Loucy (cell line): Measurements from ENCODE around the gene SLC25A10.

ENCODE experiments used
- H2AFZ ChIP-seq: fragments of 200-600 bp; sonication (generic); 2 replicates; pipeline ENCODE4 v1.6.0; 2016; ENCODE audit warnings: antibody characterized with exemption, mild to moderate bottlenecking, low read length, moderate library complexity
- H3F3A ChIP-seq: fragments of 200-600 bp; 2 replicates; pipeline ENCODE4 v1.6.0; 2016; ENCODE audit warnings: antibody characterized with exemption, low read depth, mild to moderate bottlenecking
- H3K27me3 ChIP-seq: fragments of 200-600 bp; sonication (generic); 2 replicates; pipeline ENCODE4 v1.6.1; 2014; ENCODE audit warnings: low read length, mild to moderate bottlenecking; ENCODE audit not compliant: insufficient read depth, poor library complexity, severe bottlenecking
- H3K36me3 ChIP-seq: fragments of 200-600 bp; sonication (generic); 2 replicates; pipeline ENCODE4 v1.6.1; 2016; ENCODE audit warnings: low read length; ENCODE audit not compliant: insufficient read depth
- H3K4me1 ChIP-seq: fragments of 200-600 bp; sonication (generic); 2 replicates; pipeline ENCODE4 v1.5.1; 2014; ENCODE audit warnings: low read length, mild to moderate bottlenecking; ENCODE audit not compliant: insufficient read depth, poor library complexity, severe bottlenecking
- H3K4me2 ChIP-seq: fragments of 200-600 bp; sonication (generic); 2 replicates; pipeline ENCODE4 v1.6.0; 2014; ENCODE audit warnings: antibody characterized with exemption, low read length, low read depth, mild to moderate bottlenecking; ENCODE audit not compliant: poor library complexity, severe bottlenecking
- H3K4me3 ChIP-seq: fragments of 200-600 bp; sonication (generic); 2 replicates; pipeline ENCODE4 v1.5.1; 2014; ENCODE audit warnings: low read length, mild to moderate bottlenecking, mixed read lengths; ENCODE audit not compliant: poor library complexity, severe bottlenecking
- H3K79me2 ChIP-seq: fragments of 200-600 bp; sonication (generic); 2 replicates; pipeline ENCODE4 v1.6.1; 2014; ENCODE audit warnings: low read length; ENCODE audit not compliant: insufficient read depth
- H3K9ac ChIP-seq: fragments of 200-600 bp; sonication (generic); 2 replicates; pipeline ENCODE4 v1.6.0; 2014; ENCODE audit warnings: mild to moderate bottlenecking, low read depth, low read length, moderate library complexity; ENCODE audit not compliant: poor library complexity, severe bottlenecking
- H3K9me2 ChIP-seq: fragments of 200-600 bp; sonication (generic); replicated peaks from 2 replicates; pipeline ENCODE4 v1.6.1; 2016; ENCODE audit warnings: low read depth, low read length, mixed read lengths
- H3K9me3 ChIP-seq: fragments of 200-600 bp; sonication (generic); 2 replicates; pipeline ENCODE4 v1.6.1; 2014; ENCODE audit warnings: mild to moderate bottlenecking, antibody characterized with exemption, low read length, low read depth; ENCODE audit not compliant: insufficient read depth
- H4K20me1 ChIP-seq: fragments of 200-600 bp; sonication (generic); 2 replicates; pipeline ENCODE4 v1.6.0; 2014; ENCODE audit warnings: antibody characterized with exemption, low read length, mild to moderate bottlenecking; ENCODE audit not compliant: insufficient read depth, poor library complexity, severe bottlenecking
- EZH2phosphoT487 ChIP-seq: fragments of 200-600 bp; IDR thresholded peaks from 2 replicates; pipeline ENCODE4 v1.6.1; 2018; ENCODE audit warnings: antibody characterized with exemption, mild to moderate bottlenecking, moderate library complexity, borderline replicate concordance
- TF ChIP-seq, protein P1 (sequence below): fragments of 200-600 bp; sonication (generic); conservative IDR thresholded peaks from 2 replicates; pipeline ENCODE4 v1.5.1; 2014; ENCODE audit warnings: mild to moderate bottlenecking, antibody characterized with exemption, low read length

SLC25A10 gene

DNA sequence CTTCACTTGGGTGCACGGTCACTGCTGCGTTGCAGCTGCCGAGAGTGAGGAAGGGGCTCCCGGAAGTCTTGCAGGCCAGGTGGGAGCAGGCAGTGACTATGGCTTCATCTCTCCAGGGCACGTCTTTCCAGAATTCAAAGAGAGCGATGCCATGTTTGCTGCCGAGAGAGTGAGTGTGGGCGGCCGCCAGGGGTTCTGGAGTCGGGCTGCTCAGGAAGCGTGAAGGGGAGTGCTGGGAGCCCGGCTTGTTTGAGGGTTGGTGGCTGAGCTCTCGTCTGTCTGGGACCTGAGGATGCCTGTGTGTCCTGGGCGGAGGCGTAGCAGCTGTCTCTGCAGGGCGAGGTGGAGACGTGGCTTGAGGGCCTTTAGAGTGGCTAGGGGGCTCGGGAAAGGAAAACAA lies 22.0 kb upstream of the SLC25A10 start:
- peaks cover 44% of the 10 kb centered on the region for H3K79me2 ChIP-seq
- H3K9me3 ChIP-seq = no peaks in the 10 kb centered on the region
- H3K4me1 ChIP-seq = peaks cover 7% of the 10 kb centered on the region
- no peaks in the 10 kb centered on the region for H3K9me2 ChIP-seq
- H3K36me3 ChIP-seq = peaks cover 75% of the 10 kb centered on the region; the same call in 1 of the 2 replicates
- H4K20me1 ChIP-seq = peaks cover 9% of the 10 kb centered on the region
- H3K4me2 ChIP-seq = no peak overlapping the region
- H3K27me3 ChIP-seq = no peaks in the 10 kb centered on the region
- H2AFZ ChIP-seq = no peak overlapping the region
- TF ChIP-seq, protein P1, sequence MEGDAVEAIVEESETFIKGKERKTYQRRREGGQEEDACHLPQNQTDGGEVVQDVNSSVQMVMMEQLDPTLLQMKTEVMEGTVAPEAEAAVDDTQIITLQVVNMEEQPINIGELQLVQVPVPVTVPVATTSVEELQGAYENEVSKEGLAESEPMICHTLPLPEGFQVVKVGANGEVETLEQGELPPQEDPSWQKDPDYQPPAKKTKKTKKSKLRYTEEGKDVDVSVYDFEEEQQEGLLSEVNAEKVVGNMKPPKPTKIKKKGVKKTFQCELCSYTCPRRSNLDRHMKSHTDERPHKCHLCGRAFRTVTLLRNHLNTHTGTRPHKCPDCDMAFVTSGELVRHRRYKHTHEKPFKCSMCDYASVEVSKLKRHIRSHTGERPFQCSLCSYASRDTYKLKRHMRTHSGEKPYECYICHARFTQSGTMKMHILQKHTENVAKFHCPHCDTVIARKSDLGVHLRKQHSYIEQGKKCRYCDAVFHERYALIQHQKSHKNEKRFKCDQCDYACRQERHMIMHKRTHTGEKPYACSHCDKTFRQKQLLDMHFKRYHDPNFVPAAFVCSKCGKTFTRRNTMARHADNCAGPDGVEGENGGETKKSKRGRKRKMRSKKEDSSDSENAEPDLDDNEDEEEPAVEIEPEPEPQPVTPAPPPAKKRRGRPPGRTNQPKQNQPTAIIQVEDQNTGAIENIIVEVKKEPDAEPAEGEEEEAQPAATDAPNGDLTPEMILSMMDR = no peak
- TF ChIP-seq EZH2phosphoT487 = no peak
- no peaks in the 10 kb centered on the region for H3F3A ChIP-seq
- no peak overlapping the region for H3K4me3 ChIP-seq
- no peak overlapping the region for H3K9ac ChIP-seq

DNA sequence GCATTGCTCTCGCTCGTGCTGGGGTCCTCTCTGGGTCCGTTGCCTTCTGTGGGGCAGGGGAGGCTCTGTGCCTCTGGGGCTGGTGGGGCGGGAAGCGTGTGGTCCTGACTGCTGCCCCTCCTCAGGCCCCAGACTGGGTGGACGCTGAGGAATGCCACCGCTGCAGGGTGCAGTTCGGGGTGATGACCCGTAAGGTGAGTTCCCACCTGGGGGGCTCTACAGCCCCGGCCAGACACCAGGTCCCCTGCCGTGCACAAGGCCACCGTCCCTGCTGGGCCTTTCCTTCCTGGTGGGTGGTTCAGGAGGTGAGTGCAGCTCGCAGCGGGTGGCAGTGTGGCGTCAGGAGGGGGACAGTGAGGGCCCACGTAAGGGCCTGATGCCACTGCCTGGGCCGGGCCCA lies 21.5 kb upstream of the SLC25A10 start:
- TF ChIP-seq, protein P1 = no peak
- no peak for TF ChIP-seq EZH2phosphoT487
- H3F3A ChIP-seq = no peaks in the 10 kb centered on the region
- peaks cover 2% of the 10 kb centered on the region for H3K4me1 ChIP-seq
- peaks cover 39% of the 10 kb centered on the region for H3K79me2 ChIP-seq
- H3K9ac ChIP-seq = no peak overlapping the region
- peaks cover 80% of the 10 kb centered on the region; the same call in 1 of the 2 replicates for H3K36me3 ChIP-seq
- no peaks in the 10 kb centered on the region for H3K9me3 ChIP-seq
- H3K4me2 ChIP-seq = no peak overlapping the region
- no peak overlapping the region for H2AFZ ChIP-seq
- no peak overlapping the region for H3K4me3 ChIP-seq
- peaks cover 6% of the 10 kb centered on the region for H4K20me1 ChIP-seq
- no peaks in the 10 kb centered on the region for H3K27me3 ChIP-seq
- no peaks in the 10 kb centered on the region for H3K9me2 ChIP-seq

DNA sequence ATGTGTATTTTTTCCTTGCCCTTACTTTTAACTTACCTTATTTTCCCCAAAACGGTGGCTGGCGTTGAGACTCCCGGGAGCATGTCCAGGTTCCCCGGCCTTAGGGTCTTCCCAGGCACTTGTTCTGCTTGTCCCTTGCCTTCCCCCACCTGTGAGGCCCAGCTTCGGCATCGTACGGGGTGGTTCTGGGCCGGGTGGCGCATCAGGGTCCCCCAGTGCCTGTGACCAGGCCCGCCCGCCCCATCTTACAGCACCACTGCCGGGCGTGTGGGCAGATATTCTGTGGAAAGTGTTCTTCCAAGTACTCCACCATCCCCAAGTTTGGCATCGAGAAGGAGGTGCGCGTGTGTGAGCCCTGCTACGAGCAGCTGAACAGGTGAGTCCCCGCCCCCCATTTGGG lies 20.9 kb upstream of the SLC25A10 start:
- H3K9me2 ChIP-seq = no peaks in the 10 kb centered on the region
- no peak overlapping the region for H2AFZ ChIP-seq
- no peaks in the 10 kb centered on the region for H3K9me3 ChIP-seq
- H3K79me2 ChIP-seq = peaks cover 33% of the 10 kb centered on the region
- H3K4me1 ChIP-seq = no peaks in the 10 kb centered on the region
- H3F3A ChIP-seq = no peaks in the 10 kb centered on the region
- no peak overlapping the region for H3K4me3 ChIP-seq
- peaks cover 83% of the 10 kb centered on the region; the same call in 1 of the 2 replicates for H3K36me3 ChIP-seq
- no peak overlapping the region for H3K9ac ChIP-seq
- TF ChIP-seq, protein P1 = no peak
- no peak for TF ChIP-seq EZH2phosphoT487
- H3K4me2 ChIP-seq = no peak overlapping the region
- H4K20me1 ChIP-seq = peaks cover under 1% of the 10 kb centered on the region
- no peaks in the 10 kb centered on the region for H3K27me3 ChIP-seq
